HEK293T (cell line): ENCODE data around the gene PIAS4.

Experiments used
- CTCF ChIA-PET: fragments of 350-600 bp; formaldehyde crosslinking; extraction: SDS; loops from one replicate; lab custom pipeline; 2021; ENCODE audit warnings: antibody characterized with exemption, inconsistent platforms; lab: Yijun Ruan, JAX
- POLR2A ChIA-PET: fragments of 350-600 bp; formaldehyde crosslinking; extraction: SDS; loops from one replicate; lab custom pipeline; 2020; ENCODE audit warnings: antibody characterized with exemption, inconsistent platforms; lab: Yijun Ruan, JAX
- DNase-seq: peaks from one replicate; pipeline ENCODE4 v3.0.0; 2012; ENCODE audit warnings: mixed read lengths; ENCODE audit errors: extremely low spot score
- ARNT ChIP-seq: fragments of 450-650 bp; IDR thresholded peaks from 2 replicates; pipeline ENCODE4 v1.6.1; 2017; ENCODE audit warnings: mild to moderate bottlenecking
- BHLHE40 ChIP-seq: fragments of 450-650 bp; IDR thresholded peaks from 2 replicates; pipeline ENCODE4 v1.6.1; 2016; ENCODE audit warnings: mild to moderate bottlenecking, moderate library complexity, borderline replicate concordance
- CTBP1 ChIP-seq: fragments of 450-650 bp; IDR thresholded peaks from 2 replicates; pipeline ENCODE4 v1.6.1; 2016; ENCODE audit warnings: borderline replicate concordance
- ELF4 ChIP-seq: fragments of 450-650 bp; IDR thresholded peaks from 2 replicates; pipeline ENCODE4 v1.6.1; 2017; ENCODE audit warnings: antibody characterized with exemption
- FOXA1 ChIP-seq: fragments of 450-650 bp; IDR thresholded peaks from 2 replicates; pipeline ENCODE4 v1.6.1; 2016; ENCODE audit warnings: mild to moderate bottlenecking
- FOXK2 ChIP-seq: fragments of 450-650 bp; IDR thresholded peaks from 2 replicates; pipeline ENCODE4 v1.6.1; 2016; ENCODE audit warnings: mild to moderate bottlenecking
- FOXM1 ChIP-seq: fragments of 450-650 bp; IDR thresholded peaks from 2 replicates; pipeline ENCODE4 v1.6.1; 2017; ENCODE audit warnings: mild to moderate bottlenecking, borderline replicate concordance
- HDGF ChIP-seq: fragments of 450-650 bp; IDR thresholded peaks from 2 replicates; pipeline ENCODE4 v1.6.1; 2017; ENCODE audit warnings: antibody characterized with exemption, borderline replicate concordance
- L3MBTL2 ChIP-seq: fragments of 450-650 bp; conservative IDR thresholded peaks from 2 replicates; pipeline ENCODE4 v1.6.1; 2016; ENCODE audit warnings: mild to moderate bottlenecking
- LEF1 ChIP-seq: fragments of 450-650 bp; IDR thresholded peaks from 2 replicates; pipeline ENCODE4 v1.6.1; 2017; ENCODE audit warnings: mild to moderate bottlenecking, borderline replicate concordance
- NFRKB ChIP-seq: fragments of 450-650 bp; IDR thresholded peaks from 2 replicates; pipeline ENCODE4 v1.6.1; 2016; ENCODE audit warnings: mild to moderate bottlenecking, moderate library complexity
- SP1 ChIP-seq: fragments of 450-650 bp; IDR thresholded peaks from 2 replicates; pipeline ENCODE4 v1.6.1; 2017
- SUZ12 ChIP-seq: fragments of 450-650 bp; IDR thresholded peaks from 2 replicates; pipeline ENCODE4 v1.6.1; 2016; ENCODE audit warnings: mild to moderate bottlenecking
- TARDBP ChIP-seq: fragments of 450-650 bp; IDR thresholded peaks from 2 replicates; pipeline ENCODE4 v1.6.1; 2016
- ZNF384 ChIP-seq: fragments of 450-650 bp; IDR thresholded peaks from 2 replicates; pipeline ENCODE4 v1.6.1; 2016
- TF ChIP-seq, protein P1 (sequence below): fragments of 450-650 bp; IDR thresholded peaks from 2 replicates; pipeline ENCODE4 v1.6.1; 2016

Gene PIAS4

DNA sequence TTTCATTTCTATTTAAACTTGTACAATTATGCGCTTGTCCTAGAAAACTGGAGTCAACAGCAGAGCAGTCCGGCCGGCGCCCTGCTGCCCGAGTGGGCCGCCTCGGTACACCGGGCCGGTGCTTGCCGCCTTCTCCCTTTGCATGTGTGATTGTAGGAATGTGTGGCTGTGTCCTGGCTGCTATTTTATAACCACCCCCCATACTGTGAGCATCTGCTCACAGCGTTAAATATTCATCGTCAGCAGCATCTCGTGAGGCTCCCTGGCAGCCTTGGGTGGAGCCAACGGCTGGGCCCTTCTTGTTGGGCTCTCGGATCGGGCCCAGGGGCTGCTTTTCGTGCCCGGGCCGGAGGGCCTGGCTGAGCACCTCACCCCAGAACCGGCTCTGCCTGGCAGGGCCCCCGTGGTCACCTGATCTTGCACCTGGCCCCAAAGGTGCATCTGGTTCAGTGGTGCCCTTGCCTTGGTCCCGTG is 10.6 kb downstream of the PIAS4 start:
- no peak for DNase-seq
- TF ChIP-seq LEF1, result no peak
- TF ChIP-seq BHLHE40, result no peak
- no peak for TF ChIP-seq FOXA1
- no peak for TF ChIP-seq ELF4
- TF ChIP-seq ZNF384, result no peak
- no peak for TF ChIP-seq FOXK2
- no peak for TF ChIP-seq HDGF
- no peak for TF ChIP-seq L3MBTL2
- no peak for TF ChIP-seq SUZ12
- TF ChIP-seq NFRKB, result no peak
- POLR2A ChIA-PET, result interaction anchor here (1.3 kb wide), 1 partner anchor 11 kb away, joined by 4 read pairs; the partner anchor contains the start of gene PIAS4
- CTCF ChIA-PET, result no interaction called here

DNA sequence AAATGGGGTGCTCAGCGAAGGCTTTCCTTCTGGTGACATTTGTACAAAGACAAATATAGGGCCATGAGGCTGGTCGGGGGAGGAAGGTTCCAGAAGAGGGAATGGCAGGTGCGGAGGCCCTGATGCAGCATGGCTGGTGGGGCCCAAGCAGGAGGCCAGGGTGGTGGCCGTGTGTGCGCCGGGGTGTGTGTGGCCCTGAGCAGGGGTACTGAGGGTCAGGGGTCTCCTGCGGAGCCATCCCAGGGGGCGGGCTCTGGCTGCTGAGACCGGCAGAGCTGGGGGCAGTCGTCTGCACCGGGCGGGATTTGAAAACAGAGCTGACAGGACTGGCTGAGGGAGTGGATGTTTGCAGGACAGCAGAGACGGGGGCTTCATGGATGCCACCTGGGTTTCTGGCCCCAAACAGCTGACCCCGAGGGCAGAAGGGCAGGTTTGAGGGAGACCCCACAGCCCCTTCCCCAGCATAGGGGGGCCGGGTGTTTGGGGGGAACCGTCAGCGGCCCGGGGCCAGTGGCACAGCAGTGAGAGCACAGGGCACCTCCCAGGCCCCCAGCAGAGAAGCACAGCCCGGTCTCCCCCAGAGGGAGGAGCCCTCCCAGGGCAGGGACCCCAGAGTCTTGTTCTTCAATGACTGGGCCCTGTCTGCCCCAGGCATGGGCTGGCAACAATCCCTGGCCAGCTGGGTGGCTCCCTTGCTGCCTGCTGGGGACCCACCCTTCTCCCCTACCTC is 11.4 kb downstream of the PIAS4 start:
- no peak for DNase-seq
- CTCF ChIA-PET, result no interaction called here
- POLR2A ChIA-PET, result no interaction called here
- TF ChIP-seq BHLHE40, result no peak

DNA sequence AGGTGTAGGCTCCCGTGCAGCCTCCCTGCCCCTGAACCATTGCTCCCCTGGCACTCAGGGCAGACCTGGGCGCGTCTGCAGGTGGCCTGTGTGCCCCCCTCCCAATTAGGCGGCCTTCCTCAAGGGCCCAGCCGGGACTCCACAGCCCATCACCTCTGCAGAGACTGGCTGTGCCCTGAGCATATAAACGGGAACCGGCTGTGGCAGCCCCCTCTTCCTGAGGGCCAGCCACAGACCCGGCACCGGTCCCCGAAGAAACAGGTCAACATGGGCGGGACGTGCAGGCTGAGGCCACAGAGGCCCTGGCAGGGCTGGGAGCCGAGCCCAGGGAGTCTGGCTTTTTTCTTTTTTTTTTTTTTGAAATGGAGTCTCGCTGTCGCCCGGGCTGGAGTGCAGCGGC is 12.0 kb downstream of the PIAS4 start:
- no peak for DNase-seq
- TF ChIP-seq ARNT (no peak), FOXM1 (no peak), ZNF384 (no peak), ELF4 (no peak)
- POLR2A ChIA-PET, result no interaction called here
- CTCF ChIA-PET, result interaction anchor here (0.6 kb wide), 1 partner anchor 167 kb away, joined by 3 read pairs; no protein-coding TSS in a partner anchor

DNA sequence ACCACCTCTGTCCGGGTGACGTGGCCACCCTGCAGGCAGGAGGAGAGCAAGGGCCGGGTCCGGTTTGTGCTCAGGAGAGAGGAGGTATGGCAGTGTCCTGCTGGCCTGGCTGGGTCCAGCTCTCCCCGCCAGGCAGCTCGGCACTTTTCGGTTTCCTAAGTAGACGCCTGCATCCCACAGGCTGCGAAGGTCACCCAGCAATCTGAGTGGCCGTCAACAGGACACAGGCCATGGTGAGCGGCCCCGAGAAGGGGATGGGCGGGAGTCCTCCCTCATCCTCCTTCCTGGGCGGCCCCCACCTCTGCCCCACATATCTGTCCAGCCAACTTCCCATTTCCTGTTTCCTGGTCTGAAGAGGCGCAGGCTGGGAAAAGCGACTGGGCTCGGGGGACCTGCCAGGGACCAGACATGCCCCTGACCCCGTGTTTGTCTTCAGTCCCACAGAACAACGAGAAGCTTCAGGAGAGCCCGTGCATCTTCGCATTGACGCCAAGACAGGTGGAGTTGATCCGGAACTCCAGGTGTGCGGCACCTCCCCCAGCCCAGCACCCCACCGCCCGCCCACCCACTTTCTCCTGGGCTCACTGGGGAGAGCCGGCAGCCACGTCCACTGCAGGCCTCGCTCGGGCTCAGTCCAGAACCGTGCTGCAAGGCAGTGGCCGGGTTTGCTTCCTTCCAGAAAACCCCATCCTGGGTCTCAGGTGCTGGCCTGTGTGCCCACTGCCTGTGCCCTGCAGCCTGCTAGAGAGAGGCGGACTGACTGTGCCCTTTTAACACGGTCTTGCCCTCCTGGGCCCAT is 16.3 kb downstream of the PIAS4 start:
- no peak for DNase-seq
- ChIA-PET CTCF (no interaction called here), POLR2A (no interaction called here)
- TF ChIP-seq HDGF, result no peak
- no peak for TF ChIP-seq TARDBP
- TF ChIP-seq FOXA1, result no peak
- no peak for TF ChIP-seq ZNF384
- TF ChIP-seq, protein P1, sequence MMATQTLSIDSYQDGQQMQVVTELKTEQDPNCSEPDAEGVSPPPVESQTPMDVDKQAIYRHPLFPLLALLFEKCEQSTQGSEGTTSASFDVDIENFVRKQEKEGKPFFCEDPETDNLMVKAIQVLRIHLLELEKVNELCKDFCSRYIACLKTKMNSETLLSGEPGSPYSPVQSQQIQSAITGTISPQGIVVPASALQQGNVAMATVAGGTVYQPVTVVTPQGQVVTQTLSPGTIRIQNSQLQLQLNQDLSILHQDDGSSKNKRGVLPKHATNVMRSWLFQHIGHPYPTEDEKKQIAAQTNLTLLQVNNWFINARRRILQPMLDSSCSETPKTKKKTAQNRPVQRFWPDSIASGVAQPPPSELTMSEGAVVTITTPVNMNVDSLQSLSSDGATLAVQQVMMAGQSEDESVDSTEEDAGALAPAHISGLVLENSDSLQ, result no peak
- TF ChIP-seq FOXM1, result no peak
- TF ChIP-seq SUZ12, result no peak

DNA sequence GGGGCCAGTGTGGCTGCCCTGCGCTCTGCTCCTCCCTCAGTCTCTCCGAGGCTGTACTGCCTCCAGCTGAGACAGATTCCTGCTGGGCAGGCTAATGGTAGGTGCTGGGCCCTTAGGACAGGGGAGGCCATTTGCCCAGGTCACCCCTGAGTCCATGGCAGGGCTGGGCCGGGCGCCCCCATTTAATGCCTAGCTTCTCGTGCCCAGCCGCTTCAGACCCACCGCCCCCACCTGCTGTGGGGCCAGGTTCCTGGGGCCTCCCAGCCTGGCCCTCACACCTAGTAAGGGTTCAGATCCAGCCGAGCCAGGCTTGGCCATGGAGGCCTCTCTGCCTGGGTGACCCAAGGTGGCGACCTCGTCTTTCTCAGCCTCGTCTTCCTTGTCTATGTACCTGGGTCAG is 17.8 kb downstream of the PIAS4 start:
- TF ChIP-seq ZNF384 (no peak), FOXM1 (no peak), ELF4 (no peak), SP1 (no peak), CTBP1 (no peak), FOXK2 (no peak), SUZ12 (no peak), LEF1 (no peak), NFRKB (no peak), TARDBP (no peak), L3MBTL2 (no peak)
- TF ChIP-seq, protein P1, result no peak
- DNase-seq, result no peak
- POLR2A ChIA-PET, result no interaction called here
- CTCF ChIA-PET, result interaction anchor here (0.6 kb wide), 1 partner anchor 16 kb away, joined by 5 read pairs; no protein-coding TSS in a partner anchor

DNA sequence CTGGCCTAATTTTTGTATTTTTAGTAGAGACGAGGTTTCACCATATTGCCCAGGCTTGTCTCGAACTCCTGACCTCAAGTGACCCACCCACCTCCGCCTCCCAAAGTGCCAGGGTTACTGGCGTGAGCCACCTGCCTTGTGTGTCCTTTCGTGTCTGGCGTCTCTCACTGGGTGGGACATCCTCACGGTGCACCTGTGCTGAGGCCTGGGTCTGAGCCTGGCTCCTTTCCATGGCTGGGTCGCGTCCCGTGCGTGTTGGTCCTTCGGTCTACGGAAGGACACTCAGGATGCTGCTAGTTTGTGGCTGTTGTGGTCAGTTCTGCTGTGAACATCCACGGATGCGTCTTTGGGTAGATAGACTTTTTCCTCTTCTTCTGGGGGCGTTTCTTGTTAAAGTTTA is 19.6 kb downstream of the PIAS4 start:
- TF ChIP-seq FOXM1, result no peak
- TF ChIP-seq ELF4, result no peak
- no peak for TF ChIP-seq NFRKB
- no peak for TF ChIP-seq BHLHE40
- no peak for TF ChIP-seq HDGF
- TF ChIP-seq ARNT, result no peak
- no peak for TF ChIP-seq CTBP1
- TF ChIP-seq LEF1, result no peak
- no peak for TF ChIP-seq L3MBTL2
- TF ChIP-seq TARDBP, result no peak
- no peak for TF ChIP-seq FOXK2
- no peak for TF ChIP-seq SUZ12
- TF ChIP-seq ZNF384, result no peak
- TF ChIP-seq, protein P1, result no peak
- TF ChIP-seq FOXA1, result no peak
- no peak for TF ChIP-seq SP1
- ChIA-PET CTCF (no interaction called here), POLR2A (no interaction called here)

More for the DNA sequence above, 19.6 kb downstream of the PIAS4 start:
- no peak for DNase-seq
